D721Med (cell line): ENCODE measurements around the gene ZNF577.

Source experiments
- DNase-seq: peaks from one replicate; pipeline ENCODE4 v3.0.0; 2011; ENCODE audit warnings: low spot score; ENCODE audit not compliant: insufficient read length
- FAIRE-seq: peaks from 2 replicates; lab custom pipeline; 2011; peaks lifted over from hg19 to GRCh38; lab: Jason Lieb, UNC
- TF ChIP-seq, protein P1 (sequence below): IDR thresholded peaks from 2 replicates; pipeline ENCODE4 v1.5.1; 2012; ENCODE audit warnings: mild to moderate bottlenecking, control low read depth; ENCODE audit not compliant: insufficient read depth; ENCODE audit errors: missing control alignments

ZNF577 gene

DNA sequence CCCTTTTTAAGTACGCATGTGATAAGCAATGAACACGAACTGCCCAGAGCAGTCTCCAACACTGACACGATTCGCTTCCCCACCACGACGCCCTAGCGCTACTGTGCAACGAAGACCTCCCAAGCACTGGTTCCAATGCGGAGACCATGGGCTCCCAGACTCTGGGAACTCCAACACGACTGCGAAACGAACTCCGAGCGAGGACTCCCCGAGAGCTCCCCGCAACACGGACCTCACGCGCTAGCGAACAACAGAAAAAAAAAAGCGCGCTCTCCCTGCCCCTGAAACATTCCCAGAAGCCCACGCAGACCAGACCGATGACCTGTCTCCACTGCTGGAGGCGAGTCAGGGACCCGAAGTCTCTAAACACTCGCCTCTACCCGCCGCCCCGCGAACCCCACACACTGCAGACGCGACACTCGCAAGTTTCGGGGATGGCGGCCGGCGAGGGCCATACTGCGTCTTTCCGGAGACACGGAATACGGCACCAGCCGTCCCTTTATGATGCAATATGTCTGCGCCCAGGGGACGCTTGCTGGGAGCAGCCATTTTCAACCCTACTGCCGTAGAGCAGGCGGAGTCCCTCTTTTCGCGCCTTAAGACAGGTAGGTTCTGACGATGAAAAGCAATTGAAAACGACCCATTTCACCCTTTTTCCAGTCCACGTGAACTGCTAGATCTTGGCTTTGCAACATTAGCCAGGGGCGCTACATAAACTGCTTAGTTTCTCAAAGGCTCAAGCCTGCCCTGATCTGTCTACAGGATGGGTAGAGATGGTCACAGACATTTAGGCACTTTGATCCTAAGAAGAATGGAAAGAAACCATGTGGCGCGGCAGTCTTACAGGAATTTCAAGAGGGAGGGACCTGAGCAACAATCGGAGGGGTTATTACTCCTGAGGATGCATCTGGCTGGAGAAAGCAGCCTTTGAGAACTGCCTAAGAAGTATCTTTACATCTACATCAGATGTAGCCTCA lies at the start of gene ZNF577:
Gene ZNF577, minus strand, starts transcription at position 430 of the 977 bp plus-strand sequence. CDS start 7,569 bp downstream, outside the sequence.
- FAIRE-seq, result peak; percentile 32
- DNase-seq, result peak; percentile 54
- TF ChIP-seq, protein P1, sequence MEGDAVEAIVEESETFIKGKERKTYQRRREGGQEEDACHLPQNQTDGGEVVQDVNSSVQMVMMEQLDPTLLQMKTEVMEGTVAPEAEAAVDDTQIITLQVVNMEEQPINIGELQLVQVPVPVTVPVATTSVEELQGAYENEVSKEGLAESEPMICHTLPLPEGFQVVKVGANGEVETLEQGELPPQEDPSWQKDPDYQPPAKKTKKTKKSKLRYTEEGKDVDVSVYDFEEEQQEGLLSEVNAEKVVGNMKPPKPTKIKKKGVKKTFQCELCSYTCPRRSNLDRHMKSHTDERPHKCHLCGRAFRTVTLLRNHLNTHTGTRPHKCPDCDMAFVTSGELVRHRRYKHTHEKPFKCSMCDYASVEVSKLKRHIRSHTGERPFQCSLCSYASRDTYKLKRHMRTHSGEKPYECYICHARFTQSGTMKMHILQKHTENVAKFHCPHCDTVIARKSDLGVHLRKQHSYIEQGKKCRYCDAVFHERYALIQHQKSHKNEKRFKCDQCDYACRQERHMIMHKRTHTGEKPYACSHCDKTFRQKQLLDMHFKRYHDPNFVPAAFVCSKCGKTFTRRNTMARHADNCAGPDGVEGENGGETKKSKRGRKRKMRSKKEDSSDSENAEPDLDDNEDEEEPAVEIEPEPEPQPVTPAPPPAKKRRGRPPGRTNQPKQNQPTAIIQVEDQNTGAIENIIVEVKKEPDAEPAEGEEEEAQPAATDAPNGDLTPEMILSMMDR, result no peak

DNA sequence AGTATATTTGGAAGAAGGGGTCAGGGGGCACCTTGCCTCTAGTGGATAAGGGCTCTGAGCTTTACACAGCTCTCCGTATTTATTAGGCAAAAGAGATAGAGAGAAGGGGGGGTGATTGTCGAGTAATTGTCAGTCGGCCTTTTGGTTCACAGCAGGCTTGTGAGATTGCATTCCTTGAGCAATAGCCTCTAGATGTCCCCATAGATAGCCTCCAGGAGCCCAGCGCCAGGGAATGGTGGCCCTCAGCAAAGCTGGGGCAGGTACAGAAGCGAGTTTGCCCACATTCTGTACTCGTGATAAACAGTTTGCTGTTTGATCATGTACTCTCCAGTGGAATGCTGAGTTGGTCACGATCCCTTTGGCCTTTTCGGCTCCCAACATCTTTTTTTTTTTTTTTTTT lies 44.2 kb upstream of the ZNF577 start:
- TF ChIP-seq, protein P1, result no peak
- DNase-seq (no peak), FAIRE-seq (no peak)

DNA sequence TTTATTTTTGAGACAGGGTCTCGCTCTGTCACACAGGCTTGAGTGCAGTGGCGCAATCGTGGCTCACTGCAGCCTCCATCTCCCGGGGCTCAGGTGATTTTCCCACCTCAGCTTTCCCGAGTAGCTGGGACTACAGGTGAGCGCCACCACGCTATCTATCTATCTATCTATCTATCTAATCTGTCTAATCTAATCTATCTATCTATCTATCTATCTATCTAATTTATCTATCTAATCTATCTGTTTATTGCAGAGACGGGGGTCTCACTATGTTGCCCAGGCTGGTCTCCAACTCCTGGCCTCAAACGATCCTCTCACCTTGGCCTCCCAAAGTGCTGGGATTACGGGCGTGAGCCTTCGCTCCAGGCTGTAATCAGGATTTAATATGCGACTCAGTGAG lies 40.1 kb upstream of the ZNF577 start:
- DNase-seq (no peak), FAIRE-seq (no peak)
- TF ChIP-seq, protein P1, result no peak

DNA sequence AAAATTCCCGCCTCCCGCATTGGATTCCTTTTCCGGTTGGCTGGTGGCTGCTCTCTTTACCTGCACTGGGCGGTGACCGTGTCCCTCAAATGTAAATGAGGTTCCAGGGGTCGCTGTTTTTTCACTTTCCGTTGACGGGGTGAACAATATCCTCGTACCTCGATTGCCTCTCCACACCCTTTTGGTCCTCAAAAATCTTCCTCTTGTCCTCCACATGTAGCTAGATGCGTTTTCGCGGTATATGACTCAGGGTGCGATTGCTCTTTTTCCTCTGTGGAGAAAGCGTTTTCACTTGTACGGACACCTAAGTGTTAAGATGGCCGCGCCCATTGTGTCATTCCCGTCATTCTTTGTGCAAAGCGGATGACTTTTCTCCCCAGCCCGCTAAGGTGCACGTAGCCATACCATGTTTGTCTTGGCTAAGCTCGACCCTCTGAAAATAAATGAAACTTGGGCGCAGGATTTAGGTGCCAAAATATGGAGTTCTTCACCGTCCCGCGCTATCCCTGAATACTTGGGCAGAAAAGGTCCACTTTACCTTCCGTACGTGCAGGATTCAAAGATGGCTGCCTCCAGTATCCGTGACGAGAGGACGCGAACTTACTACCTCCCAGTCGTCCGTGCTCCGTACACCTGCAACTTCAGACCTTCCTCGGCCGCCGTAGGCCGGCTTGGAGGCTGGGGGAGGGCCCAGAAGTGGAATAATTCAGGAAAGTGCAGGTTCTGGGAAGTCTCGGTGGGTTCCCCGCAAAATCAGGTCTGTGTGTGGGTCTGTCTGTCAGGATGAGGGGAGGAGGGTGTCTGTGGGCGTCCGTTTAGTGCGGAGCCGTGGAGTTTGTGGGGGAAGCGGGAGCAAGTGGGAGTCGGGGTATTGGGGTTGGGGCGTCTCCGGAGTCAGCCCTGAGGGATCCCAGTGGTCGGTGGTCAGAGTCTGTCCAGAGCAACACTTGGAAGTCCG lies 39.3 kb upstream of the ZNF577 start, which contains the start of gene ZNF613:
Gene ZNF613, plus strand, starts transcription at position 689 of the 958 bp plus-strand sequence. CDS start 8,749 bp downstream, outside the sequence.
- DNase-seq (peak; percentile 57), FAIRE-seq (no peak)
- TF ChIP-seq, protein P1, result peak; percentile 22

DNA sequence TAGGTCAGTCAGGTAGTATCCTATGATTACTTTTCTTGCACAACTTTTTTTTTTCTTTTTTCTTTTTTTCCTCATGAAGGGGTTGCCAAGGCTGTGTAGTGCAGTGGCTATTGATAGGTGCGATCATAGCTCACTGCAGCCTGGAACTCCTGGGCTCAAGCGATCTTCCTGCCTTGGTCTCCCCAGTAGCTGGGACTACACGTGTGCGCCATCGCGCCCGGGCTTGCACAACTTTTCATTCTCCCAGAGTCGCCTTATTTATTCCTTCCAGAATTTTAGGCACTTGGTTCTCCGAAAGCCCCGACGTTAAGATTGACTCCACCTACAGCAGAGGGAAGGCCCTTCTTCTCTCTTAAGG lies 38.7 kb upstream of the ZNF577 start:
- DNase-seq (no peak), FAIRE-seq (no peak)
- TF ChIP-seq, protein P1, result no peak

DNA sequence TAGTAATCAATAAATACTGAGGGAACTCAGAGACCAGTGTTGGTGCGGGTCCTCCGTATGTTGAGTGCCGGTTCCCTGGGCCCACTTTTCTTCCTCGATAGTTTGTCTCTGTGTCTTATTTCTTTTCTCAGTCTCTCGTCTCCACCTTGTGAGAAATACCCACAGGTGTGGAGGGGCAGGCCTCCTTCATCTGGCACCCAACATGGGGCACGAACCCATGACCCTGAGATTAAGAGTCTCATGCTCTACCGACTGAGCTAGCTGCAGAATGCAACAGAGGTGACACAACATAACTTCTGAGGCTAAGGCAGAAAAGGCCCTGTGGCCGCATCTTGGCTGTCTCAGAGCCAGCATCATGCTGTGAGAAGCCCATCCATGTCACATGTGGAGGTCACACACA lies 34.2 kb upstream of the ZNF577 start:
- DNase-seq (no peak), FAIRE-seq (no peak)
- TF ChIP-seq, protein P1, result no peak
